Lung (tissue), 12 donors: Measurements from ENCODE around the gene RGS7. TPM values are rescaled to one million over a fixed set of nuclear protein-coding genes. Genes with fewer than 3 reads are reported as not detected.

ENCODE experiments used
- ATAC-seq: fragments of 200-7000 bp; cut with Tn5 transposase; one replicate; pipeline ENCODE4 v1.9.1; 2020; ENCODE audit warnings: moderate number of reproducible peaks; ENCODE audit not compliant: insufficient read depth, low FRiP score
- DNase-seq, 3 donors: peaks; one replicate each; pipeline ENCODE4 v3.0.0-alpha.2; 2013 to 2017
- H3K27ac ChIP-seq, 2 donors: one replicate each; pipeline ENCODE4 v1.5.1; 2013; ENCODE audit warnings: mild to moderate bottlenecking in 2 of 2, moderate library complexity in 2 of 2, control low read depth in 1 of 2, inconsistent platforms in 1 of 2, low read depth in 1 of 2, low read length in 1 of 2
- H3K27me3 ChIP-seq, 3 donors: one replicate each; pipeline ENCODE4 v1.5.1; 2013; ENCODE audit warnings: low read length in 2 of 3; ENCODE audit not compliant: control insufficient read depth in 3 of 3, insufficient read depth in 3 of 3
- H3K36me3 ChIP-seq, 4 donors: one replicate each; pipeline ENCODE4 v1.5.1; 2013; ENCODE audit warnings: low read length in 4 of 4, mild to moderate bottlenecking in 1 of 4, moderate library complexity in 1 of 4; ENCODE audit not compliant: control insufficient read depth in 4 of 4, insufficient read depth in 4 of 4
- H3K4me1 ChIP-seq, 5 donors: one replicate each; pipeline ENCODE4 v1.5.1; 2013; ENCODE audit warnings: low read length in 5 of 5, mild to moderate bottlenecking in 2 of 5, moderate library complexity in 1 of 5; ENCODE audit not compliant: control insufficient read depth in 5 of 5, insufficient read depth in 5 of 5
- H3K4me3 ChIP-seq: one replicate; pipeline ENCODE4 v1.5.1; 2013; ENCODE audit warnings: mild to moderate bottlenecking, control low read depth, moderate library complexity
- H3K9ac ChIP-seq, 2 donors: one replicate each; pipeline ENCODE4 v1.5.1; 2013; ENCODE audit warnings: low read length in 2 of 2, control low read depth in 1 of 2; ENCODE audit not compliant: insufficient read depth in 1 of 2
- H3K9me3 ChIP-seq, 4 donors: one replicate each; pipeline ENCODE4 v1.5.1; 2013; ENCODE audit warnings: low read length in 3 of 4, mild to moderate bottlenecking in 1 of 4, moderate library complexity in 1 of 4; ENCODE audit not compliant: control insufficient read depth in 4 of 4, insufficient read depth in 3 of 4
- WGBS, 2 donors: extraction: QIAGEN DNeasy Blood & Tissue Kit; methylation state at CpG; one replicate each; pipeline ENCODE4 v1.1.7; 2013; 5-methylcytosine and 5-hydroxymethylcytosine counted together
- polyA plus RNA-seq, 2 donors: library from polyadenylated mRNA; stranded (reverse); fragments of 200-250 nt; gene quantifications; one replicate each; pipeline ENCODE4 v1.2.1, GENCODE V29; 2013
- total RNA-seq, 2 donors: library from RNA; depleted of rRNA in 1 of 2; stranded (reverse); fragments of >200 nt in 1 of 2; gene quantifications; one replicate each; pipeline ENCODE4 v1.2.1, GENCODE V29; 2014 to 2021
- TF ChIP-seq, protein P1 (sequence below): IDR thresholded peaks from 2 replicates; pipeline ENCODE4 v1.5.1; 2012; ENCODE audit warnings: mild to moderate bottlenecking; ENCODE audit errors: control extremely low read depth, extremely low read depth
- donor health status: control.
- donor health status: control.
- donor health status: Bipolar disorder and iron deficiency.
- donor health status: healthy.
- donor health status: DM: yes; HTN: yes; CAD: no.

Gene RGS7
- total and polyA plus RNA-seq, 4 donors, result 0.06 to 0.25 (median 0.08) TPM; not detected in 1

DNA sequence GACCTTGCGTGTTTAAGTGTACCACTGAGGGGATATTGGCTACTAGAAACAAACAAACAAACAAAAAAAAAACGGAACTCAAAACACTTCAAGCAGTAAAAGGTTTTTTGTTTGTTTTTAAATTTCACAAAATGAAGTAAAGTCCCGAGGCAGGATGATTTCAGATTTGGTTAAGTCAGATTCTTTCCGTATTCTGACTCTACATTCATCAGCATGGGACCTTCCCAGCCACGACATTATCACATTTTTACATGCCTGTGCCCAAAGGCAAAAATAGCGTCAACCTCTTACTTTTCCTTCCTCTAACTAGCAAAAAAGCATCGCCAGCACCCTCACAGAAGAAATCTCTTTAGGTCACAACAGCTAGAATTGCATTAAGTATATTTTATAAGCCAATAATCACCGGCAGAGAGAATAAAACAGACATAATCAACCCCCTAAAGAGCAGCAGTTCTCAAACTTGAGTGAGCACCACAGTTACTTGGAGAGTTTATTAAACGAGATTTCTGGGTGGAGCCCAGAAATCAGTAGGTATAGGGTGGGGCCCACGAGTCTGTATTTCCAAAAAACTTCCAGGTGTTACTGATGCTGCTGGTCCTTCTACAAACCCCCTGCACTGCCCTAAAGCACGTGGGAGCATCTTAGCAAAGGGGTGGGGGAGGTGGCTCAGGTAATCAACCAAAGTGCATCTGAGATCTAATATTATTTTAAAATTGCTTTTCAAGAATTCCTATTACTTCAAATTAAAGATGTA, 227.6 kb downstream of the RGS7 start:
- TF ChIP-seq, protein P1, sequence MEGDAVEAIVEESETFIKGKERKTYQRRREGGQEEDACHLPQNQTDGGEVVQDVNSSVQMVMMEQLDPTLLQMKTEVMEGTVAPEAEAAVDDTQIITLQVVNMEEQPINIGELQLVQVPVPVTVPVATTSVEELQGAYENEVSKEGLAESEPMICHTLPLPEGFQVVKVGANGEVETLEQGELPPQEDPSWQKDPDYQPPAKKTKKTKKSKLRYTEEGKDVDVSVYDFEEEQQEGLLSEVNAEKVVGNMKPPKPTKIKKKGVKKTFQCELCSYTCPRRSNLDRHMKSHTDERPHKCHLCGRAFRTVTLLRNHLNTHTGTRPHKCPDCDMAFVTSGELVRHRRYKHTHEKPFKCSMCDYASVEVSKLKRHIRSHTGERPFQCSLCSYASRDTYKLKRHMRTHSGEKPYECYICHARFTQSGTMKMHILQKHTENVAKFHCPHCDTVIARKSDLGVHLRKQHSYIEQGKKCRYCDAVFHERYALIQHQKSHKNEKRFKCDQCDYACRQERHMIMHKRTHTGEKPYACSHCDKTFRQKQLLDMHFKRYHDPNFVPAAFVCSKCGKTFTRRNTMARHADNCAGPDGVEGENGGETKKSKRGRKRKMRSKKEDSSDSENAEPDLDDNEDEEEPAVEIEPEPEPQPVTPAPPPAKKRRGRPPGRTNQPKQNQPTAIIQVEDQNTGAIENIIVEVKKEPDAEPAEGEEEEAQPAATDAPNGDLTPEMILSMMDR, result no peak
- no peak for ATAC-seq
- Histone ChIP-seq H3K4me3 (no peak overlapping the region), H3K27me3 (no peaks in the 10 kb centered on the region), H3K36me3 (no peaks in the 10 kb centered on the region), H3K27ac (no peak overlapping the region), H3K9ac (no peak overlapping the region), H3K9me3 (no peaks in the 10 kb centered on the region), H3K4me1 (no peaks in the 10 kb centered on the region)
- DNase-seq, result no peak
- WGBS, 2 donors, result 50 to 51% methylated on average over 11 of the region's 11 CpGs

DNA sequence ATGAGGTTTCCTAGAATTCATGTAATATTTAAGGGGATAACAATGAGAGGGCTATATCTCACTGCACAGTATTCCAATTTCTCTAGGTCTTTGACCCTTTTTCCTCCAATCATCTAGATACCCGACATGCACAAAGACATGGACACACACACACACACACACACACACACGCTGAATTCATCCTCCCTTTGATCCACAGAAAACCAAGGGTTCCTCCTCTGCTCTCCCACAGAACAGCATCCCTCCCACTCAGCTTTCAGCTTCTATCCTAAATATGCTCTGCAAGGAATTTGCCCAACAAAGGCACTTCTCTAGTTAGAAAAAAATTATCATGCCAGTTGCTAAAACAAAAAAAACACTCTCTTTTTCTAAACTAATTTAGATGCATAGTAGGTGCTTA, 231.7 kb downstream of the RGS7 start:
- no peak for ATAC-seq
- no peak overlapping the region for H3K27ac ChIP-seq
- TF ChIP-seq, protein P1, result no peak
- no peaks in the 10 kb centered on the region for H3K9me3 ChIP-seq
- WGBS, 2 donors, result 76 to 86% methylated on average over 2 of the region's 2 CpGs
- no peak for DNase-seq
- H3K36me3 ChIP-seq, result no peaks in the 10 kb centered on the region
- H3K9ac ChIP-seq, result no peak overlapping the region
- H3K27me3 ChIP-seq, result no peaks in the 10 kb centered on the region
- H3K4me3 ChIP-seq, result no peak overlapping the region
- H3K4me1 ChIP-seq, result no peaks in the 10 kb centered on the region

DNA sequence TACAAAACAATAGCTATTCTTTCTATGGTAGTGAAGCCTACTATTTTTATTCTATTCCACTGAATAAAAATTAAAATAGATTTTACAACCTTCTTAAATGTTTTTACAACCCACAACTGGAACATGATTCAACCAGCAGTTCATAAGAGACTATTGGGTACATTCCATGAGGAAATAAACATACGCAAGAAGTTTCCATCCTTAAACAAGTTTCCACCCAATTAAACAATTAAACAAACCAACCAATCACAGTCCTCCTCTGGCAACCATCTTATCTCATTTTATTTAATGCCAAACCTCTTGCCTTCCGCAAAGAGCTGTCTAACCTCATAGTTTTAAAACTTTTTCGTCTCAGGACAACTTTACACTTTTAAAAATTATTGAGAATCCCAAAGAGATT, 239.0 kb downstream of the RGS7 start:
- ATAC-seq (no peak), DNase-seq (no peak)
- TF ChIP-seq, protein P1, result no peak
- H3K4me1 ChIP-seq, result no peaks in the 10 kb centered on the region
- WGBS, 2 donors, result 83 to 89% methylated on average over 3 of the region's 3 CpGs
- H3K27me3 ChIP-seq, result no peaks in the 10 kb centered on the region
- peaks cover 0 to 2% (median 0%) of the 10 kb centered on the region in 4 donors for H3K9me3 ChIP-seq
- H3K36me3 ChIP-seq, result no peaks in the 10 kb centered on the region
- no peak overlapping the region for H3K27ac ChIP-seq
- no peak overlapping the region for H3K9ac ChIP-seq
- H3K4me3 ChIP-seq, result no peak overlapping the region
